Measurements from ENCODE around the gene MEIOSIN. TPM values are rescaled to one million over a fixed set of nuclear protein-coding genes. Genes with fewer than 3 reads are reported as not detected.
A peak's percentile ranks its signal among the peaks of the same experiment; 100 is the strongest.

The MEIOSIN gene
- total RNA-seq, 2 experiments from 2014 or later, result not detected

DNA sequence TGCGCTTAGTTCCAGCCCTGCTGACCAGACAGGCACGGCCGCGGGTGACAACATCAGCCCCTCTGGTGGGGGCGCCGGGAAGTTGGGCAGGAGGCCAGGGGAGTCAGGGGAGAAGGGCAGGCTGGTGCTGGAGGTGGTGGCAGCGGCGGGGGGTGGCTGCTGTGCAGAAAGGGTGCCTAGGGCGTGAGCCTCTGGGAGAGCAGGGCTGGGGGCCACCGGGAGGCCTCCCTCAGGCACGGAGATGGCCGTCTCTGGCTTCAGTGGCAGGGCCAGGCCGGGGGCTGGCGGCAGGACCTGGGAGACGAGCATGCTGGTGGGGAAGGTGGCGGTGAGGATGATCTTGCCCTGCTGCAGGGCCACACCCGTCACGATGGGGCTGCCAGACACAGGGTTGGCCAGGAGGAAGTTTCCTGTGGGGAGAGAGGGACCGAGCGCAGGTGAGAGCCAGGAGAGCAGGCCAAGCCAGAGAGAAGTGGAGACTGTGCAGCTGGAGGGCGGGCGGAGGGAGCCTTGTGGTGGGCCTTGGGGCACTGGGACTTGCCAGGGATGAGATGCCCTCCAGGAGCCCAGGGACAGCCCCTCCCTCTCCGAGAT is 32.6 kb downstream of the MEIOSIN start:
- DNase-seq, result no peak
- CTCF ChIA-PET, result interaction anchor here (0.8 kb wide), 1 partner anchor 52 kb away, joined by 3 read pairs; no protein-coding TSS in a partner anchor

DNA sequence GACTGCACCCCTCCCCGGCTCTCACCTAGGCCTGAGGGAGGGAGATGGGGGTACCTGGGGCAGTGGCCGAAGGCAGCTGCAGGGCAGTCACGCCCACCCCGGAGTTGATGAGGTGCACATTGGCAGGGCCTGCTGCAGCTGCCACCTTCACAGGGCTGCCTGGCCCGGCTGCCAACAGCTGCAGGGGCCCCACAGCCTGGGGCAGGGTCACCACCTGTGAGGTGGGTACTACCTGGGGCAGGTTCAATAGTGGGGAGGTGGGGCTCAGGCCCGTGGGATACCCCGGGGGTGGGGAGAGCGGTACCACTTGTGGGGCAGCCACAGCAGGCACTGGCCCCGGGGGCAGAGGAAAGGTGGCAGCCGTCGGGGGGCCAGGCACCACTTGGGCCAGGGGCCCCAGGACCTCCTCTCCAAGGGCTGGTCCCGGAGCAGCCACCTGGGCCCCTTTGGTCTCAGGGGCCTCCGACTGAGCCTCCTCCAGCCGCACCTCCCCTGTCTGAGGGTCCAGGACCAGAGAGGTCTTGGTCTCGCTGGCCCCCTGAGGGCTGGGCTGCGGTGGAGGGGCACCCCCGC is 33.1 kb downstream of the MEIOSIN start:
- ChIA-PET CTCF (interaction anchor here (1.2 kb wide), 1 partner anchor 33 kb away, joined by 3 read pairs; no protein-coding TSS in a partner anchor), POLR2A (no interaction called here)
- no peak for DNase-seq
- no peak for ATAC-seq
- Mint-ChIP-seq H3K36me3 (ENCODE audit: low read depth) (peaks cover 3% of the 10 kb centered on the region), H3K27ac (no peak overlapping the region), H3K4me3 (no peak overlapping the region), H3K9me3 (ENCODE audit: low read depth) (no peaks in the 10 kb centered on the region), H3K27me3 (peaks cover 10% of the 10 kb centered on the region), H3K4me1 (peaks cover 10% of the 10 kb centered on the region)
- intact Hi-C loops (cut with DNase I, micrococcal nuclease), result loop anchor here in 1 of 2 experiments (5.0 kb wide), 1 partner anchor 49 kb away; no protein-coding TSS in a partner anchor

More for the DNA sequence above, 32.6 kb downstream of the MEIOSIN start:
- POLR2A ChIA-PET, result interaction anchor here (0.6 kb wide), 1 partner anchor 183 kb away, joined by 3 read pairs; no protein-coding TSS in a partner anchor
- H3K27ac Mint-ChIP-seq, result no peak overlapping the region
- H3K27me3 Mint-ChIP-seq, result peaks cover 10% of the 10 kb centered on the region
- no peak overlapping the region for H3K4me3 Mint-ChIP-seq
- intact Hi-C loops (cut with DNase I, micrococcal nuclease), result loop anchor here in 1 of 2 experiments (5.0 kb wide), 1 partner anchor 48 kb away; no protein-coding TSS in a partner anchor
- H3K4me1 Mint-ChIP-seq, result peaks cover 6% of the 10 kb centered on the region
- H3K36me3 Mint-ChIP-seq (ENCODE audit: low read depth), result no peaks in the 10 kb centered on the region
- no peak for ATAC-seq
- no peaks in the 10 kb centered on the region for H3K9me3 Mint-ChIP-seq (ENCODE audit: low read depth)

DNA sequence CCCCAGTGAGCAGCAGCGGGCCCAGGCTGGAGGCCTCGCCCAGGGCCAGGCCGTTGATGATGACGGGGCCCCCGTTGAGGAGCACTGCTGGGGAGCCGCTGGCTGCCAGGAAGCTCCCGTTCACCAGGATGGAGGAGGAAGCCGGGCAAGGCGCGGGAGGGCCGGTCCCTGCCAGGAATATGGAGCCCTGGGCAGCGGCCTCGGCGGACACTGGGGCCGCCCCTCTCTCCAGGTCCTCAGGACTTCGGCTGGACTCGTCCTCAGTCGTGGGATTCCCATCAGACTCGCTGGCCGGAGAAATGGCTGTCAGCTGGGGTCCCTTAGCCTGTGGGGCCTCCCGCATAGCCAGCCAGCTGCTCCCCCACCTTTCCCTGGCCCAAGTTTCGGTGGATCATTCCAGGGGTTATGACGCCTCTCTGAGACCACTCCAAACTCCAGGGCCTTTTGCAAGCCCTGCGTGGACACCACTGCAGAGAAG is 33.7 kb downstream of the MEIOSIN start:
- no peak for ATAC-seq
- CTCF ChIA-PET, result interaction anchor here (1.2 to 1.7 kb wide), 2 partner anchors 32 to 50 kb away, joined by 3 to 6 read pairs; no protein-coding TSS in a partner anchor

GRCh38 chr19:45767410-45767880 is 34.2 kb downstream of the MEIOSIN start:
- ATAC-seq, result no peak
- peak overlapping the region; percentile 17 for H3K4me3 Mint-ChIP-seq
- H3K4me1 Mint-ChIP-seq, result peaks cover 10% of the 10 kb centered on the region
- peaks cover 3% of the 10 kb centered on the region for H3K36me3 Mint-ChIP-seq (ENCODE audit: low read depth)
- H3K27me3 Mint-ChIP-seq, result peaks cover 10% of the 10 kb centered on the region
- H3K9me3 Mint-ChIP-seq (ENCODE audit: low read depth), result no peaks in the 10 kb centered on the region
- no peak overlapping the region for H3K27ac Mint-ChIP-seq
- DNase-seq, result no peak
- POLR2A ChIA-PET, result interaction anchor here (1.1 kb wide), 1 partner anchor 11 kb away, joined by 3 read pairs; no protein-coding TSS in a partner anchor
- intact Hi-C loops (cut with DNase I, micrococcal nuclease), result loop anchor here in 1 of 2 experiments (5.0 kb wide), 1 partner anchor 50 kb away; no protein-coding TSS in a partner anchor
- CTCF ChIA-PET, result interaction anchor here (0.7 to 2.0 kb wide), 4 partner anchors 32 to 151 kb away, joined by 3 to 8 read pairs (median 4); partner anchors contain the start of gene FBXO46

More for the DNA sequence above, 33.7 kb downstream of the MEIOSIN start:
- DNase-seq, result no peak
- intact Hi-C loops (cut with DNase I, micrococcal nuclease), result loop anchor here in 1 of 2 experiments (5.0 kb wide), 1 partner anchor 50 kb away; no protein-coding TSS in a partner anchor
- Mint-ChIP-seq H3K36me3 (ENCODE audit: low read depth) (peaks cover 3% of the 10 kb centered on the region), H3K27me3 (peaks cover 10% of the 10 kb centered on the region), H3K4me1 (peaks cover 10% of the 10 kb centered on the region), H3K9me3 (ENCODE audit: low read depth) (no peaks in the 10 kb centered on the region), H3K27ac (no peak overlapping the region), H3K4me3 (no peak overlapping the region)
- POLR2A ChIA-PET, result no interaction called here

GRCh38 chr19:45767881-45768654 is 34.8 kb downstream of the MEIOSIN start:
- Mint-ChIP-seq H3K9me3 (ENCODE audit: low read depth) (no peaks in the 10 kb centered on the region), H3K27ac (no peak overlapping the region), H3K36me3 (ENCODE audit: low read depth) (peaks cover 3% of the 10 kb centered on the region), H3K4me1 (peaks cover 10% of the 10 kb centered on the region), H3K4me3 (peak overlapping the region; percentile 62), H3K27me3 (peaks cover 10% of the 10 kb centered on the region)
- ATAC-seq (no peak), DNase-seq (no peak)
- ChIA-PET POLR2A (interaction anchor here (1.1 to 1.2 kb wide), 3 partner anchors 11 to 75 kb away, joined by 3 to 8 read pairs (median 4); partner anchors contain the start of gene QPCTL), CTCF (interaction anchor here (0.7 to 7.5 kb wide), 9 partner anchors 11 to 151 kb away, joined by 3 to 126 read pairs (median 7); partner anchors contain the start of genes DMWD, FBXO46 and SYMPK)
- intact Hi-C loops (cut with DNase I, micrococcal nuclease), result loop anchor here in 1 of 2 experiments (5.0 kb wide), 1 partner anchor 51 kb away; no protein-coding TSS in a partner anchor

DNA sequence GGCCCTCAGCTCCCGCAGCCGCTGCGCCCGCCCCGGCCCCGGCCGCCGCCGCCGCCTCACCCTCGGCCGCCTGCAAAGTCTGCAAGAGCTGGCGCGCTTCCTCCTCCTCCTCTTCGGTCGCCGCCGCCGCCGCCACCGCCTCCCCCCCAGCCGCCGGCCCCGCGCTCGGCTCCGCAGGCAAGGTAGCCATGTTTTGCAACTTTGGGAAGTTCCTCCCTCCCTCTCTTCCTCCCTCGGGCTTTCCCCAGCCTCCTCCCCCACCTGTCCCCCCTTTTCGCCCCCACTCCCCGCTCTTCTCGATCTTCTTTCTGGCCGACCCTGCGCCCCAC is 35.4 kb downstream of the MEIOSIN start:
- Mint-ChIP-seq H3K4me1 (peaks cover 10% of the 10 kb centered on the region), H3K9me3 (ENCODE audit: low read depth) (no peaks in the 10 kb centered on the region), H3K27ac (no peak overlapping the region), H3K36me3 (ENCODE audit: low read depth) (peaks cover 3% of the 10 kb centered on the region), H3K27me3 (peaks cover 10% of the 10 kb centered on the region), H3K4me3 (peak overlapping the region; percentile 78)
- ChIA-PET CTCF (interaction anchor here (0.9 to 7.5 kb wide), 10 partner anchors 11 to 113 kb away, joined by 3 to 126 read pairs (median 8); partner anchors contain the start of genes DMWD, FBXO46, QPCTL and SYMPK), POLR2A (interaction anchor here (0.5 to 2.5 kb wide), 6 partner anchors 11 to 460 kb away, joined by 3 to 11 read pairs (median 5); partner anchors contain the start of genes DMWD and QPCTL)
- ATAC-seq (no peak), DNase-seq (peak; percentile 71)
- intact Hi-C loops (cut with DNase I, micrococcal nuclease), result loop anchor here in 1 of 2 experiments (5.0 kb wide), 1 partner anchor 51 kb away; no protein-coding TSS in a partner anchor

DNA sequence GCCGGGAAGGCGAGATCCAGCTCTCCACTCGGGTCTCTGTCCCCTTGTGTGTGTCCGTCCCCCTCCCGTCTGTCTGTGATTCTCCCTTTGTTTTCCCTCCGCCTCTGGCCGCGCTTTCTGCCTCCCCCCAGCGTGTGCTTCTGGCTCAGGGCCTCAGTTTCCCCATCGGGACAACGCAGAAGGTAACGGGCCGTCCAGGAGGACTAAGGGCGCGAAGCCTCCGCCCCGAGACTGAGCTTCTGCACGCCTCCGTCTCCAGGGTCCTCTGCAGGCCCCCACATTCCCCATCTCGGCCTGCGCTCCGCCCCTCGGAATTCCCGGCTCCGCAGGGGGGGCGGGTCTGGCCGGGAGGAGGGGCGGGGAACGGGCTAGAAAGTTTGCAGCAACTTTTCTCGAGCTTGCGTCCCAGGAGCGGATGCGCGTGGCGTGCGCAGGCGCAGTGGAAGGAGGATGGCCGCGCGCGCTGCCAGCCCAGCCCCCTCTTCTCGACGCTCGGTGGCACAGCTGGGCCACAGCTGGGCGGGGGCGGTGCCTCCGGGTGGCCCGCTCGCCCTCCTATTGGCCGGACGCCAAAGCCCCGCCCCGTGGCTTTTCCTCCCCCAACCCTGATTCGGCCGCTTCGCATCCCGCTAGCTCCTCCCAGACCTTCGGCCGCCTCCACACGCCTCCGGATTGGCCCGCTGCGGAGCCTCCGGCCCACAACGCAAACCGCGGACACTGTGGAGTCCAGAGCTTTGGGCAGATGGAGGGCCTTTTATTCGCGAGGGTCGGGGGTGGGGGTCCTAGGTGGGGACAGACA is 35.9 kb downstream of the MEIOSIN start, which contains the start of gene SIX5:
TSS of gene SIX5 (minus strand) at position 269 of the 799 bp plus-strand sequence. CDS start 408 bp downstream, outside the sequence.
- Mint-ChIP-seq H3K4me3 (peak within 1 kb of the TSS; percentile 78), H3K27ac (peak within 1 kb of the TSS; percentile 78), H3K4me1 (peaks cover 10% of the 10 kb centered on the region), H3K27me3 (peaks cover 10% of the 10 kb centered on the region), H3K36me3 (ENCODE audit: low read depth) (peaks cover 3% of the 10 kb centered on the region), H3K9me3 (ENCODE audit: low read depth) (no peaks in the 10 kb centered on the region)
- POLR2A ChIA-PET, result interaction anchor here (0.5 to 2.5 kb wide), 9 partner anchors 10 to 576 kb away, joined by 3 to 11 read pairs (median 5); partner anchors contain the start of genes DMWD and QPCTL
- DNase-seq (peak; percentile 99), ATAC-seq (peak; percentile 80)
- intact Hi-C loops (cut with DNase I, micrococcal nuclease), result loop anchor here (1.0 to 5.0 kb wide), 10 partner anchors 39 to 363 kb away; partner anchors contain the start of genes CCDC61 (in 1 of the 2), FBXO46 (in 1 of the 2), IRF2BP1 (in 1 of the 2) and MYPOP (in 1 of the 2)
- CTCF ChIA-PET, result interaction anchor here (0.5 to 7.5 kb wide), 20 partner anchors 10 to 259 kb away, joined by 3 to 126 read pairs (median 4); partner anchors contain the start of genes CCDC61, DMWD, FBXO46 and IRF2BP1

DNA sequence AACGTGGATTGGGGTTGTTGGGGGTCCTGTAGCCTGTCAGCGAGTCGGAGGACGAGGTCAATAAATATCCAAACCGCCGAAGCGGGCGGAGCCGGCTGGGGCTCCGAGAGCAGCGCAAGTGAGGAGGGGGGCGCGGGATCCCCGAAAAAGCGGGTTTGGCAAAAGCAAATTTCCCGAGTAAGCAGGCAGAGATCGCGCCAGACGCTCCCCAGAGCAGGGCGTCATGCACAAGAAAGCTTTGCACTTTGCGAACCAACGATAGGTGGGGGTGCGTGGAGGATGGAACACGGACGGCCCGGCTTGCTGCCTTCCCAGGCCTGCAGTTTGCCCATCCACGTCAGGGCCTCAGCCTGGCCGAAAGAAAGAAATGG is 36.6 kb downstream of the MEIOSIN start:
- Mint-ChIP-seq H3K4me3 (peak overlapping the region; percentile 78), H3K4me1 (peaks cover 10% of the 10 kb centered on the region), H3K36me3 (ENCODE audit: low read depth) (peaks cover 3% of the 10 kb centered on the region), H3K9me3 (ENCODE audit: low read depth) (no peaks in the 10 kb centered on the region), H3K27me3 (peaks cover 10% of the 10 kb centered on the region), H3K27ac (peak overlapping the region; percentile 78)
- ChIA-PET POLR2A (interaction anchor here (0.6 to 2.5 kb wide), 6 partner anchors 9 to 575 kb away, joined by 3 to 11 read pairs (median 5); partner anchors contain the start of gene DMWD), CTCF (interaction anchor here (0.7 to 7.5 kb wide), 16 partner anchors 8 to 225 kb away, joined by 3 to 126 read pairs (median 4); partner anchors contain the start of genes CCDC61, DMWD, IRF2BP1 and MYPOP)
- intact Hi-C loops (cut with DNase I, micrococcal nuclease), result loop anchor here (1.0 to 5.0 kb wide), 20 partner anchors 9 to 592 kb away; partner anchors contain the start of genes IRF2BP1 (in 2 of the 2), BLOC1S3 (in 1 of the 2), CCDC61 (in 1 of the 2) and DMWD (in 1 of the 2)
- ATAC-seq, result peak; percentile 37
- peak; percentile 73 for DNase-seq
